ENCODE results near the gene DDX46. TPM values are rescaled to one million over a fixed set of nuclear protein-coding genes. Genes with fewer than 3 reads are reported as not detected.

Gene DDX46
- total RNA-seq, 3 donors from 2014 or later (not counting 1 experiment from before 2014, with no cell fraction given): 61.4 to 74.8 (median 67.2) TPM

DNA sequence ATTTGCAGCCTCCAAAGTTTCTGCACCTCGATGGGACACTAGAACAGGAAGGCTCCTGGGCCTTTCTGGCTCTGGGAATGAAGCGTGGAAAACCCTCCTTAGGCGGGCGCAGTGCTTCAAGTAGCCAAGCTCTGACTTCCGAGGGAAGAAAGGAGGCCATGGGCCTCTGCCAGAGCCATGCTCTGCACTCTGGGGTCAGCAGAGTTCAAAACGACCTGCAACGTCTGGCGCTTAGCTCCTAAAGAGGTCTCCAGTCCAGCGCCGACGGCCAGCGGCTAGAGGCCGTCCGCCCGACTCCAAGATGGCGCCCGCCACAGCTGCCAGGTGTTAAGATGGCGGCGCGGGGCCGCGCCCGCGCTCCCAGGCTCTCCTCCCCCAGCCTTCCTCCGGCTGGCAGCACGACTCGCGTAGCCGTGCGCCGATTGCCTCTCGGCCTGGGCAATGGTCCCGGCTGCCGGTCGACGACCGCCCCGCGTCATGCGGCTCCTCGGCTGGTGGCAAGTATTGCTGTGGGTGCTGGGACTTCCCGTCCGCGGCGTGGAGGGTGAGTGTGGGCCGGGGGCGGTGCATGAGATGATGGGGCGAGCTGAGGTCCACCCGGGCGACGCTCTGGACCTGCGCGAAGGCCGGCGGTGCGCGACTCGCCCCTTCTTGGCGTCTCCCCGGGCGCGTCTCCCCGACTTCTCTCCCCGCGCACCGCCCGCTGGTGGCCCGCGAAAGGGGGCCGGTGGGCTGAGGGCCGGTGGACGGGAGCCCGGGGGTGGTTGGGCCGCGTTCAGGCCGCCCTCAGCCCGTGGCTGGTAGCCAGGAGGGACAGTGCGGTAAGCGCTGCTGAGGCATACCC, 115.6 kb downstream of the DDX46 start, which contains the start of gene TXNDC15:
Gene TXNDC15, plus strand, starts transcription at position 385 of the 844 bp plus-strand sequence. Its CDS starts 57 bp downstream, at position 442.
- no peaks in the 10 kb centered on the region for H3K36me3 Mint-ChIP-seq
- H3K9me3 ChIP-seq (ENCODE audit: control insufficient read depth, insufficient read depth, low read length): no peaks in the 10 kb centered on the region
- peaks cover 33% of the 10 kb centered on the region for H3K4me1 ChIP-seq (ENCODE audit: control insufficient read depth, insufficient read depth, low read length)
- peak within 1 kb of the TSS; percentile 91 to 98 for H3K27ac Mint-ChIP-seq
- ATAC-seq (peak; percentile 90 to 98 (median 93)), DNase-seq (peak; percentile 84 to 91)
- no peaks in the 10 kb centered on the region for H3K27me3 ChIP-seq (ENCODE audit: control insufficient read depth, insufficient read depth, low read length)
- H3K4me3 Mint-ChIP-seq: peak within 1 kb of the TSS; percentile 93
- H3K36me3 ChIP-seq (ENCODE audit: control insufficient read depth, insufficient read depth, low read length): no peaks in the 10 kb centered on the region
- H3K4me1 Mint-ChIP-seq: peaks cover 23 to 38% of the 10 kb centered on the region in 2 donors
- H3K27me3 Mint-ChIP-seq (ENCODE audit: low read depth in 2 of 2): no peaks in the 10 kb centered on the region
- peak within 1 kb of the TSS; percentile 99 for H3K27ac ChIP-seq (ENCODE audit: low read length)
- WGBS (ENCODE audit: insufficient coverage): 3% methylated on average over 79 of the region's 79 CpGs
- H3K4me3 ChIP-seq (ENCODE audit: low read length): peak within 1 kb of the TSS; percentile 66
- H3K9me3 Mint-ChIP-seq: no peaks in the 10 kb centered on the region
- intact Hi-C loops (cut with micrococcal nuclease): loop anchor here (1.0 kb wide), 4 partner anchors 29 to 136 kb away; partner anchors contain the start of genes C5orf24, CAMLG and DDX46
- TF ChIP-seq, protein P1, sequence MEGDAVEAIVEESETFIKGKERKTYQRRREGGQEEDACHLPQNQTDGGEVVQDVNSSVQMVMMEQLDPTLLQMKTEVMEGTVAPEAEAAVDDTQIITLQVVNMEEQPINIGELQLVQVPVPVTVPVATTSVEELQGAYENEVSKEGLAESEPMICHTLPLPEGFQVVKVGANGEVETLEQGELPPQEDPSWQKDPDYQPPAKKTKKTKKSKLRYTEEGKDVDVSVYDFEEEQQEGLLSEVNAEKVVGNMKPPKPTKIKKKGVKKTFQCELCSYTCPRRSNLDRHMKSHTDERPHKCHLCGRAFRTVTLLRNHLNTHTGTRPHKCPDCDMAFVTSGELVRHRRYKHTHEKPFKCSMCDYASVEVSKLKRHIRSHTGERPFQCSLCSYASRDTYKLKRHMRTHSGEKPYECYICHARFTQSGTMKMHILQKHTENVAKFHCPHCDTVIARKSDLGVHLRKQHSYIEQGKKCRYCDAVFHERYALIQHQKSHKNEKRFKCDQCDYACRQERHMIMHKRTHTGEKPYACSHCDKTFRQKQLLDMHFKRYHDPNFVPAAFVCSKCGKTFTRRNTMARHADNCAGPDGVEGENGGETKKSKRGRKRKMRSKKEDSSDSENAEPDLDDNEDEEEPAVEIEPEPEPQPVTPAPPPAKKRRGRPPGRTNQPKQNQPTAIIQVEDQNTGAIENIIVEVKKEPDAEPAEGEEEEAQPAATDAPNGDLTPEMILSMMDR (IDR thresholded peaks at IDR 0.05): no peak

DNA sequence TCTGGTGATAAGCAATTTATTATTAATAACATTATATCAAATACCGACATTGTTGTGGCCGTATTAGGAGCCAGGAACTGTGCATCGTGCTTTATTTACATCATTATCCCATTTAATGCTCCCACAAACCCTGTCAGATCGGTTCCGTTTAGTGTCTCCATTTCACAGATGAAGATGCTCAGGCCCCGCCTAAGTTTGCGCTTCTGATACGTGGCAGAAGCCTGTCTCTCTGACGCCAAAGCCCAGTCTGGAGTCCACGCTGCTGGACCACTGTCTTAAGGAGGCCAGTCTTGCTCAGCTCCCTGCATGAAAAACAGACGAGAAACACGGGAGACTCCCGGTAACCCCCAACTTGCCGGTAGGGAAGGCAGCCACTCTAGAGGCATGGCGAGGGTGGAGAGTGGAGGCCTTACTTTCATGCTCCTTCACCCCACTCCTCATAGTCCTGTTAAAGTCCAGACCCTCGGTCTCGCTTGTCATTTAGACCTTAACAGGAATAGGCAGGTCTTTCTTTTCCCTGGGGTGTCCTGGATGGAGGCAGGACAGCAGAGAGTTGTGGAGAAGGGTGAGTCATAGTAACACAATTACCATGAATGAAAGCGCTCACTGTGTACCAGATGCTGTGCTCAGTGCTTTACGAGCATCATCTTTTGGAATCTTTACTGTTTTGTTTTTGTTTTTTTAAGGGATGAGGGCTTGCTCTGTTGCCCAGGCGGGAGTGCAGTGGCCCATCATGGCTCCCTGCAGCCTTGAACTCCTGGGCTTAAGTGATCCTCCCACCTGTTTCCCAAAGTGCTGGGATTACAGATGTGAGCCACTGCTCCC, 116.5 kb downstream of the DDX46 start:
- intact Hi-C loops (cut with micrococcal nuclease): loop anchor here (1.0 kb wide), 4 partner anchors 29 to 137 kb away; partner anchors contain the start of genes C5orf24, CAMLG and DDX46
- H3K27ac ChIP-seq (ENCODE audit: low read length): peak overlapping the region; percentile 99

DNA sequence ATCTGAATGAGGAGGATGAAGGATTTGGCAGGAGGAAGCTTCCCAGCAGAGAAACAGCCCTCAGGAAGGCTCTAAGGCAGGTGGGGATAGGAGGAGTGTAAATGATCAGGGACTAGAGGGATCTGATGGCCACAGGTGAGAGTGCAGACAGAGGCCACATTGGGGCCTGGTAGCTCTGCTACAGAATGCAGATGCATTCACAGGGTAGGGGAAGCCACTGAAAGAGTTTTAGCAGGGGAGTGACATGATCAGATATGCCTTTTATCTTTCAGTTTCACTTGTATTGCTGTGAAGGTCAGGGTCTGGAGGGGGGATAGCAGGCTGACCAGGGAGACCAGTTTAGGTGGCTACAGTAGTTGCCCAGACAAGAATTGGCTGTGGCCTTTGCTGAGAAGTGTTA, 118.6 kb downstream of the DDX46 start:
- peaks cover 2% of the 10 kb centered on the region for H3K36me3 ChIP-seq (ENCODE audit: control insufficient read depth, insufficient read depth, low read length)
- no peaks in the 10 kb centered on the region for H3K27me3 Mint-ChIP-seq (ENCODE audit: low read depth in 2 of 2)
- intact Hi-C loops (cut with micrococcal nuclease): no loop called here
- H3K9me3 ChIP-seq (ENCODE audit: control insufficient read depth, insufficient read depth, low read length): no peaks in the 10 kb centered on the region
- H3K27ac Mint-ChIP-seq: peak overlapping the region; percentile 91 to 98
- ATAC-seq: no peak
- peaks cover 29 to 53% of the 10 kb centered on the region in 2 donors for H3K4me1 Mint-ChIP-seq
- no peak overlapping the region for H3K4me3 ChIP-seq (ENCODE audit: low read length)
- TF ChIP-seq, protein P1 (IDR thresholded peaks at IDR 0.05): no peak
- H3K36me3 Mint-ChIP-seq: no peaks in the 10 kb centered on the region
- peaks cover 33% of the 10 kb centered on the region for H3K4me1 ChIP-seq (ENCODE audit: control insufficient read depth, insufficient read depth, low read length)
- no peaks in the 10 kb centered on the region for H3K27me3 ChIP-seq (ENCODE audit: control insufficient read depth, insufficient read depth, low read length)
- H3K9me3 Mint-ChIP-seq: no peaks in the 10 kb centered on the region
- H3K4me3 Mint-ChIP-seq: no peak overlapping the region
- H3K27ac ChIP-seq (ENCODE audit: low read length): peak overlapping the region; percentile 11
- peak in 1 of 2 donors; percentile 19 for DNase-seq

More for the DNA sequence above, 116.5 kb downstream of the DDX46 start:
- Histone ChIP-seq H3K27me3 (ENCODE audit: control insufficient read depth, insufficient read depth, low read length) (no peaks in the 10 kb centered on the region), H3K9me3 (ENCODE audit: control insufficient read depth, insufficient read depth, low read length) (no peaks in the 10 kb centered on the region), H3K36me3 (ENCODE audit: control insufficient read depth, insufficient read depth, low read length) (peaks cover under 1% of the 10 kb centered on the region), H3K4me1 (ENCODE audit: control insufficient read depth, insufficient read depth, low read length) (peaks cover 33% of the 10 kb centered on the region), H3K4me3 (ENCODE audit: low read length) (peak overlapping the region; percentile 66)
- peaks cover 23 to 46% of the 10 kb centered on the region in 2 donors for H3K4me1 Mint-ChIP-seq
- 19% methylated on average over 20 of the region's 20 CpGs for WGBS (ENCODE audit: insufficient coverage)
- ATAC-seq (peak; percentile 6 to 30 (median 12)), DNase-seq (peak; percentile 16 to 61)
- no peaks in the 10 kb centered on the region for H3K36me3 Mint-ChIP-seq
- H3K27me3 Mint-ChIP-seq (ENCODE audit: low read depth in 2 of 2): no peaks in the 10 kb centered on the region
- H3K27ac Mint-ChIP-seq: peak overlapping the region; percentile 91 to 98
- TF ChIP-seq, protein P1 (IDR thresholded peaks at IDR 0.05): no peak
- H3K4me3 Mint-ChIP-seq: peak overlapping the region; percentile 93
- no peaks in the 10 kb centered on the region for H3K9me3 Mint-ChIP-seq
